Upper lobe of left lung (tissue), 4 donors: ENCODE measurements around the gene SEL1L.

ENCODE experiments used
- POLR2AphosphoS5 ChIP-seq, 2 donors: sonication (generic); formaldehyde crosslinking; IDR thresholded peaks; one replicate each; pipeline ENCODE4 v1.5.1; 2017; ENCODE audit warnings: antibody characterized with exemption in 2 of 2
- TF ChIP-seq, protein P1 (sequence below), 6 experiments: fragments of 450-650 bp in 4 of 6; fragments of 200-600 bp in 2 of 6; sonication (generic) in 2 of 6; IDR thresholded peaks; one replicate each; pipeline ENCODE4 v1.5.1; 2016 to 2019; ENCODE audit warnings: antibody characterized with exemption in 6 of 6

DNA sequence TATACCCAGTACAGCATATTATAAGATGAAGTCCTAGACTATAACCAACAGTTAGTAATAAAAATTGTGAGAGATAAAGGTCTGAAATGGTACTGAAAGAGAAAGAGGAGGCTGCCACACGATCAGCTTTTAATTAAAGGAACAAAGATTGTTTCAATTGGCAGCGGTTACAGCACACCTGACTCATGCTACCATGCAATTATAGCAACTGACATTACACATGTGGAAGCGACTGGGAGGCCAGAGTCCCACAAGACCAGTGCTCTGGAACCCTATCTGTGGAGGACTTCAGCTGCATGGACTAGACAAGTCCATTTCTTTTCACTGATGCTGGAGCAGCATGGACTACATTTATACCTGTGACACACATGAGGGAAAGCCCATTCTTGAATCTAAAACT lies 55.2 kb downstream of the SEL1L start:
- no peak for TF ChIP-seq POLR2AphosphoS5 (IDR thresholded peaks at IDR 0.05)
- TF ChIP-seq, protein P1, sequence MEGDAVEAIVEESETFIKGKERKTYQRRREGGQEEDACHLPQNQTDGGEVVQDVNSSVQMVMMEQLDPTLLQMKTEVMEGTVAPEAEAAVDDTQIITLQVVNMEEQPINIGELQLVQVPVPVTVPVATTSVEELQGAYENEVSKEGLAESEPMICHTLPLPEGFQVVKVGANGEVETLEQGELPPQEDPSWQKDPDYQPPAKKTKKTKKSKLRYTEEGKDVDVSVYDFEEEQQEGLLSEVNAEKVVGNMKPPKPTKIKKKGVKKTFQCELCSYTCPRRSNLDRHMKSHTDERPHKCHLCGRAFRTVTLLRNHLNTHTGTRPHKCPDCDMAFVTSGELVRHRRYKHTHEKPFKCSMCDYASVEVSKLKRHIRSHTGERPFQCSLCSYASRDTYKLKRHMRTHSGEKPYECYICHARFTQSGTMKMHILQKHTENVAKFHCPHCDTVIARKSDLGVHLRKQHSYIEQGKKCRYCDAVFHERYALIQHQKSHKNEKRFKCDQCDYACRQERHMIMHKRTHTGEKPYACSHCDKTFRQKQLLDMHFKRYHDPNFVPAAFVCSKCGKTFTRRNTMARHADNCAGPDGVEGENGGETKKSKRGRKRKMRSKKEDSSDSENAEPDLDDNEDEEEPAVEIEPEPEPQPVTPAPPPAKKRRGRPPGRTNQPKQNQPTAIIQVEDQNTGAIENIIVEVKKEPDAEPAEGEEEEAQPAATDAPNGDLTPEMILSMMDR (IDR thresholded peaks at IDR 0.05) = no peak
